ENCODE data around the gene CRKL.

The CRKL gene

GRCh38 chr22:20916916-20917810 is at the start of gene CRKL (continued):
- TF ChIP-seq ZNF747 (tag by site-specific recombination; IDR thresholded peaks at IDR 0.05) (no peak), ZNF114 (tag by site-specific recombination; IDR thresholded peaks at IDR 0.05) (no peak), PRDM4 (tag by site-specific recombination; IDR thresholded peaks at IDR 0.05) (no peak; the same call in 1 of the 2 replicates), ZNF837 (tag by site-specific recombination; IDR thresholded peaks at IDR 0.05) (0 out of 2 replicates have a peak, but pooled peaks have one; percentile 5), ZSCAN16 (tag by site-specific recombination; IDR thresholded peaks at IDR 0.05) (0 out of 2 replicates have a peak, but pooled peaks have one; percentile 18), SALL2 (tag by site-specific recombination; IDR thresholded peaks at IDR 0.05; ENCODE audit: borderline replicate concordance) (0 out of 2 replicates have a peak, but pooled peaks have one; percentile 62), ZNF335 (tag by site-specific recombination; conservative IDR thresholded peaks at IDR 0.05) (peak; percentile 92), IKZF3 (tag by site-specific recombination; IDR thresholded peaks at IDR 0.05) (peak; percentile 100), SP3 (tag by site-specific recombination; IDR thresholded peaks at IDR 0.05) (peak; percentile 55), ZNF660 (tag by site-specific recombination; IDR thresholded peaks at IDR 0.05) (peak; percentile 95), GFI1B (tag by site-specific recombination; IDR thresholded peaks at IDR 0.05) (no peak), ZNF792 (tag by site-specific recombination; IDR thresholded peaks at IDR 0.05) (0 out of 2 replicates have a peak, but pooled peaks have one; percentile 23), ZNF362 (tag by site-specific recombination; IDR thresholded peaks at IDR 0.05) (no peak), ZNF621 (tag by site-specific recombination; IDR thresholded peaks at IDR 0.05) (no peak), ZNF521 (tag by site-specific recombination; IDR thresholded peaks at IDR 0.05) (no peak), ZBTB48 (tag by site-specific recombination; IDR thresholded peaks at IDR 0.05) (peak; percentile 55), ZNF776 (tag by site-specific recombination; IDR thresholded peaks at IDR 0.05; ENCODE audit: borderline replicate concordance) (no peak), HOXA7 (CRISPR knock-in tag; IDR thresholded peaks at IDR 0.05; ENCODE audit: borderline replicate concordance) (no peak), GLIS2 (tag by site-specific recombination; IDR thresholded peaks at IDR 0.05) (peak; percentile 92), ZSCAN23 (tag by site-specific recombination; IDR thresholded peaks at IDR 0.05) (no peak), KLF16 (tag by site-specific recombination; IDR thresholded peaks at IDR 0.05) (peak; percentile 30), INSM2 (tag by site-specific recombination; IDR thresholded peaks at IDR 0.05) (0 out of 2 replicates have a peak, but pooled peaks have one; percentile 47), ZNF624 (tag by site-specific recombination; IDR thresholded peaks at IDR 0.05) (no peak), ZNF354C (tag by site-specific recombination; IDR thresholded peaks at IDR 0.05; ENCODE audit: borderline replicate concordance, low read depth) (no peak), OSR2 (tag by site-specific recombination; IDR thresholded peaks at IDR 0.05) (peak; percentile 53; the same call in 1 of the 2 replicates), ZNF341 (tag by site-specific recombination; IDR thresholded peaks at IDR 0.05; ENCODE audit: low read depth) (peak; percentile 44; the same call in 1 of the 2 replicates), ZNF24 (tag by site-specific recombination; IDR thresholded peaks at IDR 0.05) (0 out of 2 replicates have a peak, but pooled peaks have one; percentile 13), ZNF585B (tag by site-specific recombination; IDR thresholded peaks at IDR 0.05) (no peak), ZNF501 (tag by site-specific recombination; IDR thresholded peaks at IDR 0.05) (0 out of 2 replicates have a peak, but pooled peaks have one; percentile 8), ZSCAN4 (tag by site-specific recombination; IDR thresholded peaks at IDR 0.05) (no peak), ZBTB6 (tag by site-specific recombination; IDR thresholded peaks at IDR 0.05) (no peak), ZNF645 (tag by site-specific recombination; IDR thresholded peaks at IDR 0.05) (no peak)

Measured in HEK293 (cell line).